IPS-18c (cell line): ENCODE results near the gene ADAMTSL2.
"Not testable (repeated sequence)": the region's sequence is repeated elsewhere in the genome, so short reads cannot be mapped to it uniquely, and the experiment has no call there.

Source experiments
- H3K4me3 ChIP-seq: 2 replicates; pipeline ENCODE4 v1.7.0; 2013; ENCODE audit warnings: low read depth, mild to moderate bottlenecking, low read length, moderate library complexity; ENCODE audit not compliant: insufficient read depth
- H3K9me3 ChIP-seq: one replicate; pipeline ENCODE4 v1.6.1; 2013; ENCODE audit warnings: mild to moderate bottlenecking, low read length, moderate library complexity; ENCODE audit not compliant: control insufficient read depth, insufficient read depth

Gene ADAMTSL2

DNA sequence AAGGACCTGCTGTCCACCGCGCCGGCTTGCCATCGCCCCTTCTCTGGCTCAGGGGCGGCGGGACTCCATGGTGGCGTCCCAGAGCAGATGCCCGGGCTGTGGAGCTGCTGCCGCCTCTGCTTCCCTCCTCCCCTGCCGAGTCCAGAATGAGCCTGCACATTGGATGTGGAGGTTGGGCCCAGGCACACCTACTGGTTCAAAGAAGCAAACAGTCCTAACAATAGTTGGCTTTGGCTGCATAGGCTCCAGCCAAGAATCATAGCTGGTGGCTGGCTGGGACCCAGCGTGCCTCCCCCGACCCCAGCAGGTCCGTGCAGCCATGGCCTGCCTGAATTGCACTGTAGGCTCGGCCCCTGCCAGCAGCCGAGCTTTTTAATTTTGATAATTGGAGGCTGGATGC is 25.8 kb downstream of the ADAMTSL2 start:
- no peak overlapping the region for H3K4me3 ChIP-seq
- H3K9me3 ChIP-seq, result no peaks in the 10 kb centered on the region

DNA sequence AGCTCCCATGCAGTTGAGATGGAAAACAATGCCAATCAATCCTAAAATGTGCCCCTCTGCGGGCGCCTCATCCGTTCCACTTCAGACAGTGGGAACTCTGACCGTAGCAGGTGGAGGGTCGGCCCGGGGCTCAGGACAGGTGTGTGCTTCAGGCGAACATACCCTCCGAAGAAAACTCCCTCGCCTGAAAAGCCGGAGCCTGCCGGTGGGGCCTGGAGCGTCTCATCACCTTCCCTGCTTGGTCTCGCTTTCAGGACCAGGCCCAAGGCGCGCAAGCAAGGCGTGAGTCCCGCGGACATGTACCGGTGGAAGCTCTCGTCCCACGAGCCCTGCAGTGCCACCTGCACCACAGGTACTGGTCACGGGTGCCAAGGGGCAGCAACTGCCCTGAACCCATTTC is 26.4 kb downstream of the ADAMTSL2 start:
- H3K4me3 ChIP-seq, result no peak overlapping the region
- H3K9me3 ChIP-seq, result no peaks in the 10 kb centered on the region

DNA sequence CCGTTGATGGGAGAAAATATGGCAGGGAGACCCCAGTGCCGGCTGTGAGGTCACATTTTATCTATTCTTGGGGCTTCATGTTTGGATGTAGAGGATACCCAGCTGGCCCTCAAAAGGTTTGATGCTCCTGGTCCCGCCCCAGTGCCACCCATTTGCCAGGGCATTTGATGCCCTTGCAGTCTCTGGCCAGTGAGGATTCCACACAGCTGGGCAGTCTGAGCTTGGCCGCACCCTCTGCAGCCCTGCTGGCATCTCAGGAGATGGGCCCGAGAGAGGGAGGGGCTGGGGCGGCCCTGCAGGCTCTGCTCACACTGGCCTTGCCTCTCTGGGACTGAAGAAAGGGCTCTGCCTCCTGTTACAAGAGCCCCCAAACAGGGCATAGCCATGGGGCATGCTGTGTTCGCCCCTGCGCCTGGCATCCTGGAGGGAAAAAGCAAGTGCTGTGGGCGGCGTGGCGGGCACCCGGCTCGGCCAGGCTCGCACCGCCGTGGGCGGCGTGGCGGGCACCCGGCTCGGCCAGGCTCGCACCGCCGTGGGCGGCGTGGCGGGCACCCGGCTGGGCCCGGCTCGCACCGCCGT is 27.6 kb downstream of the ADAMTSL2 start:
- Histone ChIP-seq H3K4me3 (no peak overlapping the region), H3K9me3 (no peaks in the 10 kb centered on the region)

DNA sequence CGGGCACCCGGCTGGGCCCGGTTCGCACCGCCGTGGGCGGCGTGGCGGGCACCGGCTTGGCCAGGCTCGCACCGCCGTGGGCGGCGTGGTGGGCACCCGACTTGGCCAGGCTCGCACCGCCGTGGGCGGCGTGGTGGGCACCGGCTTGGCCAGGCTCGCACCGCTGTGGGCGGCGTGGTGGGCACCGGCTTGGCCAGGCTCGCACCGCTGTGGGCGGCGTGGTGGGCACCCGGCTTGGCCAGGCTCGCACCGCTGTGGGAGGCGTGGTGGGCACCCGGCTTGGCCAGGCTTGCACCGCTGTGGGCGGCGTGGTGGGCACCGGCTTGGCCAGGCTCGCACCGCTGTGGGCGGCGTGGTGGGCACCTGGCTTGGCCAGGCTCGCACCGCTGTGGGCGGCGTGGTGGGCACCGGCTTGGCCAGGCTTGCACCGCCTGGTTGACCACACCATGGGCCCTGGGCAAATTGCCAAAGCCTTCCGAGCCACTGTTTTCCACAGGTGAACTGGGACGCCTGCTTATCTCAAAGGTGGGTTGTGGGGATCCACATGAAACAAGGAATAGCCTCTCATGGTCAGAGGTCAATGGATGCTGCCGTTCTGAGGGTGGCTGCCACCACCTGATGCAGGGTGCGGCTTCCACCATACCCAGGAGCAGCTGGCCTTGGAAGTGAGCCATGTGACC is 28.2 kb downstream of the ADAMTSL2 start:
- Histone ChIP-seq H3K4me3 (no peak overlapping the region), H3K9me3 (no peaks in the 10 kb centered on the region)

DNA sequence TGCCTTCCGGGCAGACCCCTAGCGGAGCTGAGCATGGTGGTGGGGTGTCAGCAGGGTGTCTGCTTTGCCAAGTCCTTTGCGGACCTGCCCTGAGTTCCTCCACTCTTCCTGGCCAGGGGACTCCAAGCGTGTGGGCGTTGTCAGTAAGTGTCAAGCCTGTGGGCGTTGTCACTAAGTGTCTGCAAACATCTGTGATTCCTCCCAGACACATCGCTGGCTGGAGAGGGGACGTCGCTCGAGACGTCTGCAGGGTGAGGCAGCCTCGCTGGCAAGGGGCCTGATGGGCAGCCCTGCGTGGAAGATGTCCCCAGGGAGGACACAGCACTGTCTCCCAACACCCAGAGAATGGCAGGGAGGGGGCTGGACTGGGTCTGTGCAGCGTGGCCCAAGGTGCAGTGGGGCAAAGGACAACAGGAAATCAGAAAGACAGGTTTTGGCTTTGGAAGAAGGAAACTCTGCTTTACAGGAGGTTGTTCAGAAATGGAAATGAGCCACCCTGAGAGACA is 28.8 kb downstream of the ADAMTSL2 start:
- no peaks in the 10 kb centered on the region for H3K9me3 ChIP-seq
- no peak overlapping the region for H3K4me3 ChIP-seq

DNA sequence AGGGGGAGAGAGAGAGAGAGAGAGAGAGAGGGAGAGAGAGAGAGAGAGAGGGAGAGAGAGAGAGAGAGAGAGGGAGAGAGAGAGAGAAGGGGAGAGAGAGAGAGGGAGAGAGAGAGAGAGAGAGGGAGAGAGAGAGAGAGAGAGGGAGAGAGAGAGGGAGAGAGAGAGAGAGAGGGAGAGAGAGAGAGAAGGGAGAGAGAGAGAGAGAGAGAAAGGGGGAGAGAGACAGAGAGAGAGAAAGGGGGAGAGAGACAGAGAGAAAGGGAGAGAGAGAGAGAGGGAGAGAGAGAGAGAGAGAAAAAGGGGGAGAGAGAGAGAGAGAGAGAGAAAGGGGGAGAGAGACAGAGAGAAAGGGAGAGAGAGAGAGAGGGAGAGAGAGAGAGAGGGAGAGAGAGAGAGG is 29.3 kb downstream of the ADAMTSL2 start:
- H3K9me3 ChIP-seq, H3K4me3 ChIP-seq: not testable (repeated sequence)

DNA sequence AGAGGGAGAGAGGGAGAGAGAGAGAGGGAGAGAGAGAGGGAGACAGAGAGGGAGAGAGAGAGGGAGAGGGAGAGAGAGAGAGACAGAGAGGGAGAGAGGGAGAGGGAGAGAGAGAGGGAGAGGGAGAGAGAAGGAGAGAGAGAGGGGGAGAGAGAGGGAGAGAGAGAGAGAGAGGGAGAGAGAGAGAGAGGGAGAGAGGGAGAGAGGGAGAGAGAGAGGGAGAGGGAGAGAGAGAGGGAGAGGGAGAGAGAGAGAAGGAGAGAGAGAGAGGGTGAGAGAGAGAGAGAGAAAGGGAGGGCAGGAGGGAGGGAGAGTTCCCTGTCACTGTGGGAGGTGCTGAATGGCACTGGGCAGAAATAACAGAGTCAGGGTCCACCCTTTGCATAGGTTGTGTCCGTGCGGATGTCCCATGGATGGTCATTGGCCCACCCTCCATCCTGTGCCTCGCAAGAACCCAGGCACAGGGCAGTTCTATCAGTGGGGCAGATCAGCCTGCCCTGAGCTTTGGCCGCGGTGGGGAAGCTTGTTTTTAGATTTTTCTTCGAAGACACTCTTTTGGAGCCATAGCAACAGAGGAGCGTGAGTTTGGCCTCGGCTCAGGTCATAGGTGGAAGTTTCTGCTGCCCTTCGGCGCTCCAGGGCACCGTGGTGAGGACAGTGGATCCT is 30.1 kb downstream of the ADAMTSL2 start:
- Histone ChIP-seq H3K4me3 (no peak overlapping the region), H3K9me3 (no peaks in the 10 kb centered on the region)

DNA sequence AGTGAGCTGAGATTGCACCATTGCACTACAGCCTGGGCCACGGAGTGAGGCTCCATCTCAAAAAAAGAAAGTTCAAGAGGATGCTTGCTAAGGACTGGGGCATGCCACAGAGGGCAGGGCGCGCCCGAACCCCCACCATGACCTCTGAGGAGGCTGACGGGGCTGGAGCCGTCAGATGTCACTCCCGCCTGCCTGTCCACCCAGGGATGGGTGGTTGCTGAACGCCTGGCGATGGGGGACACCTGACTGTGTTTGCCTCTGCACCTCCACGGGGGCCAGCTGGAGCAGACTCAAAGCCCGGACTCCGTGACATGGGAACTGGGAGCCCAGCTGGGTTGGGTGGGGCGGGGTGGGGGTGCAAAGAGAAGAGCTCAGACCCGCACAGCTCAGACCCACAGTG is 31.9 kb downstream of the ADAMTSL2 start:
- H3K4me3 ChIP-seq, result no peak overlapping the region
- H3K9me3 ChIP-seq, result no peaks in the 10 kb centered on the region

DNA sequence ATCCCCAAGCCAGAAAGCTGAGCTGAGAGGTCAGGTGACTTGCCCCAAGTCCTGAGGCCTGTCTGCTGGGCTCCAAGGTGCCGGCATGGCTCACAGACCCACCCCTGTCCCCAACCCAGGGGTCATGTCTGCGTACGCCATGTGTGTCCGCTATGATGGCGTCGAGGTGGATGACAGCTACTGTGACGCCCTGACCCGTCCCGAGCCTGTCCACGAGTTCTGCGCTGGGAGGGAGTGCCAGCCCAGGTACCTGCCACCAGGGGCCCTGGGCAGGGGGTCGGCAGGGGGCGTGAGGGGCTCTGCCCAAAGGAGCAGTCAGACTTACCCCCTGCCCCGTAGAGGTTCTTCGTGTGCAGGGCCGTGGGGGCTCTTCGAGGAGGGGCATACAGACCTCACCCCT is 32.3 kb downstream of the ADAMTSL2 start:
- H3K9me3 ChIP-seq, result no peaks in the 10 kb centered on the region
- no peak overlapping the region for H3K4me3 ChIP-seq

DNA sequence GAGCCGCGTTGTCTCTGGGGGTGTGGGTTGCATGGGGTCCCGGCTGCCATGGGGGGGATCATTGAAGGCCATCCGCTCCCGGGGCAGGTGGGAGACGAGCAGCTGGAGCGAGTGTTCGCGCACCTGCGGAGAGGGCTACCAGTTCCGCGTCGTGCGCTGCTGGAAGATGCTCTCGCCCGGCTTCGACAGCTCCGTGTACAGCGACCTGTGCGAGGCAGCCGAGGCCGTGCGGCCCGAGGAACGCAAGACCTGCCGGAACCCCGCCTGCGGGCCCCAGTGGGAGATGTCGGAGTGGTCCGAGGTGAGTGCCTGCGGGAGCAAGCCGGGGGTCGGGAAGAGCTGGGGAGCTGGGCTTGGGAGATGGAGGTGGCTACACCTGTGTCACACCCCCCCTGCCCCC is 33.7 kb downstream of the ADAMTSL2 start:
- Histone ChIP-seq H3K9me3 (no peaks in the 10 kb centered on the region), H3K4me3 (no peak overlapping the region)

DNA sequence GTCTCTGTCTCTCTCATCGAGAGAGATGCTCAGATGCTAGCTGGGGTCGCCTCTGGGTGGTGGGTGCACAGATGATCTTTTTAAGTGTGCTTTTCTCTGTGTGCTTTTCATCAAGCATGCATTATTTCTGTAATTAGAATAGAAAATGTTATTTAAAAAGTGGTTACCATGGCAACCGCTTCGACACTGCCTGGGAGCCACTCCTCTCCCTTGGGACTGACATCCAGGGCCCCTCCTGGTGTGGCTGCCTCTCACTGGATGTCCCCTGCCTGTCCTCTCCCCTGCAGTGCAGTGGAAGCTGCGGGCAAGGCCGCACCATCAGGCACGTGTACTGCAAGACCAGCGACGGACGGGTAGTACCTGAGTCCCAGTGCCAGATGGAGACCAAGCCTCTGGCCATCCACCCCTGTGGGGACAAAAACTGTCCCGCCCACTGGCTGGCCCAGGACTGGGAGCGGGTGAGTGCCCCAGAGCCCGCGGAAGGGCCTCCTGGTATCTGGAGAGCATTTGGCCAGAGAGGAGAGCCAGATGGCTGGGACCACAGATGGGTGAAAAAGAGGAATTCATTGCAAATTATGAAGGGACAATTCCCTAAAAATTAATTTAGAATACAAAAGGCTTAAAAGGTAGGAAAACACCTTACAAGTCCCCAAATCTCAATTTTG is 34.7 kb downstream of the ADAMTSL2 start:
- Histone ChIP-seq H3K9me3 (no peaks in the 10 kb centered on the region), H3K4me3 (no peak overlapping the region)

DNA sequence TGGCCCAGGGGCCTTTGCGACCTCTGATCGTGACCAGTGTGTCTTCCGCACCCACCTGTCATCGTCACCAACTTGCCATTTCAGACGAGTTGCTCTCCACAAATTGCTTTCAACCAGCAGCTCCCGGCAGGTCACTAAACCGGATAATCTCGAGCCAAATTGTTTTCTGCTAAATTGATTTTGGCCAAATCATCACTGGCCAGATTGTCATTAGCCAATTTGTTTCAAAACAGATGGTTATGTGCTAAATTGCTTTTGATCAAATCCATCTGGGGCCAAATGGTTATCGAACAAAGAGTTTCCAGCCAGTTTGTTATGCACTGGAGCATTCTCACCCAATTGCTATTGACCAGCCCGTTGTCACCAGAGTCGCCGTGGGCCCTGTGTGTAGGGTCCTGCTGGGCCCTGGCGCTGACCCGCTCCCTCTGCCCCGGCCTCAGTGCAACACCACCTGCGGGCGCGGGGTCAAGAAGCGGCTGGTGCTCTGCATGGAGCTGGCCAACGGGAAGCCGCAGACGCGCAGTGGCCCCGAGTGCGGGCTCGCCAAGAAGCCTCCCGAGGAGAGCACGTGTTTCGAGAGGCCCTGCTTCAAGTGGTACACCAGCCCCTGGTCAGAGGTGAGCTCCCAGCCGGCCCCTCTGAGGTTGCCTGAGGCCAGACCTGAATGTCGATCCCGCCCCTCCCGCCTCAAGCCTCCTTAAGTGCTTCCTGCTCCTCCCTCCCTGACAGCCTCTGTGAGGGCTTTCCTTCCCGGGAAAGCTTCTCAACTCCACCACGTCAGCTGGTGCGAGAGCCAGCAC is 35.6 kb downstream of the ADAMTSL2 start:
- Histone ChIP-seq H3K4me3 (no peak overlapping the region), H3K9me3 (no peaks in the 10 kb centered on the region)

DNA sequence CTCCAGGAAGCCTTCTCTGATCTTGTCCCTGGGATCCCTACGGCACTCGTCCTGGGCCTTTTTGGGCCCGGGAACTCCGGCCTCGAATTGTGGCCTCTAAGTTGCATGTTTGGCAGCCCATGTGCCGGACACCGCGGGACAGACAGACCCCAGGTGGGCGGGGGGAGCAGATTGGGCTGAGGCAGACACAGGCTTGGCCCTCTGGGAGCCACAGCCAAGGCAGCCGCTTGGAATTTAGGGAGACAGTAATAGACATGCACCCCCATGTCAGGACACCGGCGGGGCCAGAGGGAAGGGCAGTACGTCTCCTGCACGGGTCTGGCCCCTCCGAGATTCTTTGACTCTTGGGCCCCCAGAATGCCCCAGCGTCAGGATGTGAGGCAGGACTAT is 36.2 kb downstream of the ADAMTSL2 start:
- Histone ChIP-seq H3K9me3 (no peaks in the 10 kb centered on the region), H3K4me3 (no peak overlapping the region)

DNA sequence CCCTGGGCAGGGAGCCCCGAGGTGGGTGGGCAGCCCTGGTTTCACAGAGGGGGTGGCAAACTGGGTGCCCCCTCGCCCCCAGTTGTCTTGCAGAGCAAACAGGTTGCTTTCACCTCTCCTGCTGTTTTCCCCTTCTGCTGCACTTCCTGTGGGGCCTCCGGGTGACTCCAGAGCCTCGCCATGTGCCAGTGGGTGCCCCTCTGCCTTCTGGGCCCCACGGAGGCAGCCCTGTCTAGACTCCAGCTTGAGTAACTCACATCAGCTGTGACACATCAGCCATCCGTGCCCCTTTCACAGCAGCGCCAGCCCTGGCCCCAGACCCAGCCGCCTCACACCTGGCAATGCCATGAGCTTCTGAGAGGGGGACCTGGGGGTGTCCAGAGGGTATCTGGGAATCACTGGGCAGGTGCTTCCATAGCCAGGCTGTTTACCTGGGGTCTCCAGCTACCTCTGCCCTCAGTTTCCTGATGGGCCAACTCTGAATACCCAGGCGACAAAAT is 36.9 kb downstream of the ADAMTSL2 start:
- Histone ChIP-seq H3K9me3 (no peaks in the 10 kb centered on the region), H3K4me3 (no peak overlapping the region)

DNA sequence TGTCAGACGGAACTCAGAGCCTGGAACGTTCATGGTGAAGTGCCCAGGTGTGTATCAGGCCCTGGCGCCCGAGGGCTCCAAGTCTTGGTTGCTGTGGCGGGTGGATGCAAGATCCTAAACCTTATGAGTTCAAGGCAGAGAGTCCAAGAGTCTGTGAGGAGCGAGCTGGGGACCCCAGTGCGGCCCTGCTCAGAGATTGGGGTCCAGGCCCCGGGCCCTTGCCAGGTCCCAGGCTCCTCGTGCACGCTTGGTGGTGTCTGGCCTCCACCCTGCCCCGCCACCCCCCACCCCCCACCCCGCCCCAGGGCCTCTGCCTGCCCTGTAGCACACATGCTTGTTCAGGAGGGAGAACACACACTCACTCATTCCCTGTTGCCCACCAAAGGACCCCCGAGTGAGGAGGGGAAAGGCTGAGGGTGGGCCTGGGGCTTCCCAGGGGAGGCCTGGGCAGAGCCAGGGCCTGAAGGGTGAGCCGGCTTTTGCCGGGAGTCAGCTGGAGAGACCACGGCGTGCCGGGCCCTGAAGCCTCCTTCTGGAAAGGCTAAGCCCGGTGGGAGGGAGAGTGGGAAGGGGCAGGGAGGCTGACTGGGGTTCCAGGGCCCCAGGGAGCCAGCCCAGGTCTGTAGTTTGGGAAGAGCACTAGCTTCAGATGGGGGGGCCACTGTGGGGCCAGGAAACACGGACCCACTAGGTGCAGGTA is 37.5 kb downstream of the ADAMTSL2 start:
- no peak overlapping the region for H3K4me3 ChIP-seq

DNA sequence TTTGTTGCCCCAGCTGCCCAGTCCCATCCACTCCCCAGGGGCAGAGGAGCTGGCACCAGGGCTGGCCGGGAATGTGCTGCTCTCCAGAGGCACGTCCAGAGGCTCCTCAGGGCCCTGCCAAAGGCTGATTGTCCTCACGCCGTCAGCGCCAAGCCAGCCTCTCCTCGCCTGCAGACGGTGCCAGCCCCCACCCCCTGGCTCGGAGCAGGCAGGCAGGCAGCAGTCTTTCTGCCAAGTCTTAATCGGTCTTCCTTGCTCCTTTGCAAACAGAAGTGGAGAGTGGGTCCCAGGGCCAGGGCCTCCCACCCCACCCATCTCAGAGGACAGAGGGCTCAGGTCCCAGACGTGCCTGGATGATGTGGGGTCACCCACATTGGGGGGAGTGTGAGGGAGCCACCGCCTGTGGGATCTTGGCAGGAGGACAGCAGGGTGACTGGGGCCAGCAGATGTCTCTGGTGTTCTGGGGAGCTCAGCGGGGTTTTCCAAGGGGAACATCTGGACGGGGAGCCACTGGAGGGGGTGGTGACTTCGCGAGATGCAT is 38.4 kb downstream of the ADAMTSL2 start:
- no peak overlapping the region for H3K4me3 ChIP-seq
- H3K9me3 ChIP-seq, result no peaks in the 10 kb centered on the region

More for the DNA sequence above, 37.5 kb downstream of the ADAMTSL2 start:
- H3K9me3 ChIP-seq, result no peaks in the 10 kb centered on the region
